Testis (tissue), 3 donors: Measurements from ENCODE around the gene SLC17A5. TPM values are rescaled to one million over a fixed set of nuclear protein-coding genes. Genes with fewer than 3 reads are reported as not detected.

Experiments used
- DNase-seq: peaks from one replicate; pipeline ENCODE4 v3.0.0-alpha.2; 2019
- H3K27ac ChIP-seq, 2 donors: fragments of 200-600 bp; sonication (generic); one replicate each; pipeline ENCODE4 v1.5.1; 2019
- H3K27me3 ChIP-seq: fragments of 200-600 bp; sonication (generic); one replicate; pipeline ENCODE4 v1.5.1; 2019
- H3K36me3 ChIP-seq: fragments of 200-600 bp; sonication (generic); one replicate; pipeline ENCODE4 v1.5.1; 2017; ENCODE audit warnings: low read depth; ENCODE audit errors: missing control alignments
- H3K4me1 ChIP-seq: fragments of 200-600 bp; sonication (generic); one replicate; pipeline ENCODE4 v1.5.1; 2019
- H3K4me3 ChIP-seq, 2 donors: fragments of 200-600 bp; sonication (generic); one replicate each; pipeline ENCODE4 v1.5.1; 2017 to 2019
- H3K9me3 ChIP-seq: fragments of 200-600 bp; sonication (generic); one replicate; pipeline ENCODE4 v1.5.1; 2017
- CTCF ChIP-seq, 3 experiments: fragments of 450-650 bp in 2 of 3; fragments of 200-600 bp in 1 of 3; sonication (generic) in 1 of 3; IDR thresholded peaks; one replicate each; pipeline ENCODE4 v1.5.1; 2016 to 2019; ENCODE audit warnings: antibody characterized with exemption in 3 of 3, mild to moderate bottlenecking in 2 of 3, moderate library complexity in 1 of 3
- POLR2A ChIP-seq: fragments of 450-650 bp; IDR thresholded peaks from one replicate; pipeline ENCODE4 v1.6.1; 2017; ENCODE audit warnings: antibody characterized with exemption, mild to moderate bottlenecking, moderate library complexity
- WGBS, 2 donors: methylation state at CpG; one replicate each; pipeline ENCODE4 v1.1.5; 2018; 5-methylcytosine and 5-hydroxymethylcytosine counted together
- intact Hi-C: fragments of 100-400 bp; cut with DNase I; formaldehyde crosslinking; loops from one replicate; pipeline ENCODE4 v1.15.1; 2023; ENCODE audit warnings: low total_unique reads
- polyA plus RNA-seq: library from polyadenylated mRNA; stranded (reverse); fragments of 350-450 nt; fragmentation: Illumina TruSeq; extraction: RNeasy Lipid Tissue Mini Kit (QIAGEN cat#74804); gene quantifications from one replicate; pipeline ENCODE4 v1.2.3, GENCODE V29; 2014; ENCODE audit warnings: low read depth, low replicate concordance; ENCODE audit not compliant: insufficient read depth
- total RNA-seq, 2 donors: library from RNA; depleted of rRNA; stranded (reverse); fragments of >200 nt; gene quantifications; one replicate each; pipeline ENCODE4 v1.2.3, GENCODE V29; 2016

Gene SLC17A5
- total and polyA plus RNA-seq, 3 donors from 2014 or later = 8.7 to 16.1 (median 12.5) TPM

GRCh38 chr6:73675466-73676098 lies 21.8 kb upstream of the SLC17A5 start:
- peak; percentile 88 for DNase-seq
- H3K27ac ChIP-seq = no peak overlapping the region
- 59 to 60% methylated on average over 4 of the region's 4 CpGs for WGBS, 2 donors
- intact Hi-C loops = loop anchor here (10.0 kb wide), 1 partner anchor 59 kb away; no protein-coding TSS in a partner anchor
- no peaks in the 10 kb centered on the region for H3K9me3 ChIP-seq
- TF ChIP-seq CTCF (IDR thresholded peaks at IDR 0.05) (peak; percentile 54 to 92 (median 78)), POLR2A (no peak)
- H3K27me3 ChIP-seq = no peaks in the 10 kb centered on the region
- no peaks in the 10 kb centered on the region for H3K36me3 ChIP-seq
- H3K4me1 ChIP-seq = no peaks in the 10 kb centered on the region
- H3K4me3 ChIP-seq = no peak overlapping the region

DNA sequence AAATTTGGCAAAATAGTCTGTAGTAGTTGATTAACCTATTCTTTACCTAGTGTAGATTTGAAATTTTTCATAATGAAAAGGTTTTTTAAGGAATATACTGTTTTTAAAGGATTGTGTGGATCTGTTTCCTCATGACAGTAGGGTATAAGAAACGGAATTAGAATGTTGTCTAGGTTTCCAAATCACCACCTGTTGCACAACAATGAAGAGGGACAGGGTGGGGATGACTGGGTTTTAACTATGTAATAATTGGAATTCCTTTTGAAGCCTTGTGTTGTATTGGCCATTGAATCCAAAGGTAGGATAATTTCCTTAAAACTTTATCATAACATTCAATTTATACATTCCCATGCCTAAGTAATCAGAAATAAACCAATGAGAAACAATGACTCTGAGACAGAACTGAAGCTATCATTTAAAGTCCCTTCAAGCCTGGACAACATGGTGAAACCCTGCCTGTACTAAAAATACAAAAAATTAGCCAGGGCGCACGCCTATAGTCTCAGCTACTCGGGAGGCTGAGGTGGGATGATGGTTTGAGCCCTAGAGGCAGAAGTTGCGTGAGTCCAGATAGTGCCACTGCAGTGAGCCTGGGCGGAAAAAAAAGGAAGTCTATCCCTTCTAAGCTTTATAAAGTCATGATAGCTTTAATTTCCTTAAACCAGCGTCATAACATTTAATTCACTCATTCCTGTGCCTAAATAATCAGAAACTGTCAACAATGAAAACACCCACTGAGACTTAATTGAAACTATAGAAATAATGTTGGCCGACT lies 18.3 kb upstream of the SLC17A5 start:
- no peak for TF ChIP-seq CTCF (IDR thresholded peaks at IDR 0.05)
- no peak for TF ChIP-seq POLR2A
- Histone ChIP-seq H3K4me1 (no peaks in the 10 kb centered on the region), H3K36me3 (no peaks in the 10 kb centered on the region), H3K27ac (no peak overlapping the region), H3K4me3 (no peak overlapping the region), H3K9me3 (no peaks in the 10 kb centered on the region), H3K27me3 (no peaks in the 10 kb centered on the region)
- 79 to 83% methylated on average over 8 of the region's 8 CpGs for WGBS, 2 donors
- no peak for DNase-seq
- intact Hi-C loops = loop anchor here (10.0 kb wide), 1 partner anchor 63 kb away; no protein-coding TSS in a partner anchor

GRCh38 chr6:73669005-73669404 lies 15.2 kb upstream of the SLC17A5 start:
- Histone ChIP-seq H3K27ac (no peak overlapping the region), H3K4me1 (no peaks in the 10 kb centered on the region), H3K4me3 (no peak overlapping the region), H3K27me3 (no peaks in the 10 kb centered on the region), H3K9me3 (no peaks in the 10 kb centered on the region), H3K36me3 (no peaks in the 10 kb centered on the region)
- intact Hi-C loops = no loop called here
- WGBS, 2 donors = 100% methylated on average over 1 of the region's 1 CpG
- no peak for TF ChIP-seq CTCF (IDR thresholded peaks at IDR 0.05)
- no peak for TF ChIP-seq POLR2A
- no peak for DNase-seq

DNA sequence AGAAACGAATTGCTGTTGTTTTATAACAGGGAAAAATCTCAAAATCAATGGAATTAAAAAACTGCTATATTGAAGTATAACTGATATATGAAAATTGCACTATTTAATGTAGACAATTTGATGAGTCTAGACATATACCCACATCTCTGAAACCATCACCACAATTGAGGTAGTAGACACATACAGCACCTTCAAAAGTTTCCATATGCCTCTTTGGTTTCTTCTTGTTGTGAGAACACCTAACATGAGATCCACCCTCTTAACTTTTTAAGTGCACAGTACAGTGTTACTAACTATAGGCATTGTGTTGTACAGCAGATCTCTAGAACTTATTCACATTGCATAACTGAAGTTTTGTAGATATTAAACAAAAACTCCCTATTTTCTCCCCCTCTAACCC lies 14.0 kb upstream of the SLC17A5 start:
- no peak for DNase-seq
- Histone ChIP-seq H3K36me3 (no peaks in the 10 kb centered on the region), H3K4me3 (no peak overlapping the region), H3K27me3 (no peaks in the 10 kb centered on the region), H3K27ac (no peak overlapping the region), H3K9me3 (no peaks in the 10 kb centered on the region), H3K4me1 (no peaks in the 10 kb centered on the region)
- WGBS, 2 donors = 58 to 76% methylated on average over 1 of the region's 1 CpG
- no peak for TF ChIP-seq POLR2A
- intact Hi-C loops = no loop called here

DNA sequence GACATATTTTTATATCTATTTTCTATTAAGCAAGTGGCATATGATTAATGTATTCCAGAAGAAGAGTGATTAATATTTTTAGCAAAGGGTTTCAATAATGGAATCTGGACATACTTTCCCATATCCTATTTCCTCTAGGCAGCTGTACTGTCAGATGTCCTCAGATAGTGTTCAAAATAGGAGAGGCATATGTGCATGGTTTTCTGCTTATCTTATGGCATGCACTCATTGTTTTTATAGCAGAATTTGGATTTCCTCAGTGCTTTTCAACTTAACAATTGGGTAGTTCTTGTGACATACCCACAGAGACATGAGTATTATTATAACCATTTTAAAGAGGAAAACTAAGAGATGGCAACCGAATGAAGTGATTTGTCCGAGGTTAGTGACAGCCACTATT lies 12.6 kb upstream of the SLC17A5 start:
- intact Hi-C loops = no loop called here
- DNase-seq = no peak
- H3K4me1 ChIP-seq = no peaks in the 10 kb centered on the region
- H3K9me3 ChIP-seq = no peaks in the 10 kb centered on the region
- H3K27ac ChIP-seq = no peak overlapping the region
- no peak for TF ChIP-seq POLR2A
- TF ChIP-seq CTCF (IDR thresholded peaks at IDR 0.05) = no peak
- H3K36me3 ChIP-seq = no peaks in the 10 kb centered on the region
- WGBS, 2 donors = 68 to 69% methylated on average over 2 of the region's 2 CpGs
- H3K4me3 ChIP-seq = no peak overlapping the region
- no peaks in the 10 kb centered on the region for H3K27me3 ChIP-seq
